ENCODE results near the gene CADM1.

DNA sequence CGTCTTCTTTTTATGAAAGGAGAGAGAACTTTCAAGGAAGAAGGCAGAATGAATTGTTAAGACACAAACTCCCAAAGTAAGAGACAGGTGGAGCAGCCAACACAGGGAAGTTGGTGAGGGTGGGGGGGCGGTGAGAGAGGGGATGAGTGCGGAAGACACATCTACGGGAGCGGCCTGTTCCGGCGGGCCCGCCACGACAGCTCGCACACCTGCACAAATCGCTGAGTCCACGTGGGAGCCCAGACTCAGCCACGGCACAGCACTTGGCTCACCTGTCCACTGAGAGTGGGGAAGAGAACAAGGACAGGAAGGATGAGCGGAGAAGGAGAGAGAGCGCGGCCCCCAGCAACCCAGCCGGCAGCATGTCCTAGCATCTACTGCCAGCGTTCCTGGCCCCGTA, 331.1 kb downstream of the CADM1 start:
- TF ChIP-seq, protein P1, sequence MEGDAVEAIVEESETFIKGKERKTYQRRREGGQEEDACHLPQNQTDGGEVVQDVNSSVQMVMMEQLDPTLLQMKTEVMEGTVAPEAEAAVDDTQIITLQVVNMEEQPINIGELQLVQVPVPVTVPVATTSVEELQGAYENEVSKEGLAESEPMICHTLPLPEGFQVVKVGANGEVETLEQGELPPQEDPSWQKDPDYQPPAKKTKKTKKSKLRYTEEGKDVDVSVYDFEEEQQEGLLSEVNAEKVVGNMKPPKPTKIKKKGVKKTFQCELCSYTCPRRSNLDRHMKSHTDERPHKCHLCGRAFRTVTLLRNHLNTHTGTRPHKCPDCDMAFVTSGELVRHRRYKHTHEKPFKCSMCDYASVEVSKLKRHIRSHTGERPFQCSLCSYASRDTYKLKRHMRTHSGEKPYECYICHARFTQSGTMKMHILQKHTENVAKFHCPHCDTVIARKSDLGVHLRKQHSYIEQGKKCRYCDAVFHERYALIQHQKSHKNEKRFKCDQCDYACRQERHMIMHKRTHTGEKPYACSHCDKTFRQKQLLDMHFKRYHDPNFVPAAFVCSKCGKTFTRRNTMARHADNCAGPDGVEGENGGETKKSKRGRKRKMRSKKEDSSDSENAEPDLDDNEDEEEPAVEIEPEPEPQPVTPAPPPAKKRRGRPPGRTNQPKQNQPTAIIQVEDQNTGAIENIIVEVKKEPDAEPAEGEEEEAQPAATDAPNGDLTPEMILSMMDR (IDR thresholded peaks at IDR 0.05; ENCODE audit: low read depth, low read length), result no peak
- TF ChIP-seq EZH2phosphoT487 (IDR thresholded peaks at IDR 0.05; ENCODE audit: low read depth), result no peak

All from OCI-LY3 (cell line).